Measurements from ENCODE around the gene SMOC2. TPM values are rescaled to one million over a fixed set of nuclear protein-coding genes. Genes with fewer than 3 reads are reported as not detected.

SMOC2 gene
- total RNA-seq, 4 donors from 2014 or later, result 30.5 to 52.4 (median 37.9) TPM

DNA sequence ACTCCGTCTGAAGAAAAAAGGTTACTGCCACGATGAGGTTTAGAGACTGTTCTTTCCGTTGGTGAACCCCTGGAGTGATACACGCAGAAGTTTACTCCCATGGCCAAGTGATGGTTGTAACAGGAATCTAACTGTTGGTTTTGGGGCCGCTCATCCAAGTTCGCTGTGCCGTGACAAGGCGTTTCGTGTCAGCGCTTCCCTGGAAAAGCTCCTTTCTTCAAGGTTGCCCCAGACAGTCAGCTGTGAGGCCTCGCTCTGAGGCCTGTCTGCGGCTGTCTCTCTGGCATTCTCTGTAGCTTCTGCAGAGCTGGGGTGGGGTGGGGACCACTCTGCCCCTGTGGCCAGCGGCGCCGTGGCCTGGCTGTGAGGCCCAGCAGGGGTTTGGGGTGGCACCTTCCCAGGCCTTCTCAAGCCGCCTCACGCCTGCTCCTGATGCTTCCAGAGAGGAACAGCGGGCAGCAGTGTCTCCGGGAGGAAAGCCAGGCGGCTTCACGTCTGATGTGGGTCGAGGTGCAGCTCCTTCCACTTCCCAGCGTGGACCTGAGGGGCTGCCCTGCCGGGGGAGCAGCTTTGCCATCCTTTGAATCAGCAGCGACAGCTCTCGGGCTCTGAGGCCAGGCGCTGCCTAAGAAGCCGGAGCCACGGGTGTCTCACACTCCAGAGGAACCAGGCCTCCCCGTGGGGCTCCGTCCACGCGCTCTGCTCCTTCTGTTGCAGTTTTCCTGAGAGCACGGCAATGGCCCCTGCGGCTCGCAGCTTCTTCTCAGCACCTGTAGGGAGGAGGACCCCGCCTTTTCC lies 76.2 kb downstream of the SMOC2 start:
- TF ChIP-seq, protein P1, sequence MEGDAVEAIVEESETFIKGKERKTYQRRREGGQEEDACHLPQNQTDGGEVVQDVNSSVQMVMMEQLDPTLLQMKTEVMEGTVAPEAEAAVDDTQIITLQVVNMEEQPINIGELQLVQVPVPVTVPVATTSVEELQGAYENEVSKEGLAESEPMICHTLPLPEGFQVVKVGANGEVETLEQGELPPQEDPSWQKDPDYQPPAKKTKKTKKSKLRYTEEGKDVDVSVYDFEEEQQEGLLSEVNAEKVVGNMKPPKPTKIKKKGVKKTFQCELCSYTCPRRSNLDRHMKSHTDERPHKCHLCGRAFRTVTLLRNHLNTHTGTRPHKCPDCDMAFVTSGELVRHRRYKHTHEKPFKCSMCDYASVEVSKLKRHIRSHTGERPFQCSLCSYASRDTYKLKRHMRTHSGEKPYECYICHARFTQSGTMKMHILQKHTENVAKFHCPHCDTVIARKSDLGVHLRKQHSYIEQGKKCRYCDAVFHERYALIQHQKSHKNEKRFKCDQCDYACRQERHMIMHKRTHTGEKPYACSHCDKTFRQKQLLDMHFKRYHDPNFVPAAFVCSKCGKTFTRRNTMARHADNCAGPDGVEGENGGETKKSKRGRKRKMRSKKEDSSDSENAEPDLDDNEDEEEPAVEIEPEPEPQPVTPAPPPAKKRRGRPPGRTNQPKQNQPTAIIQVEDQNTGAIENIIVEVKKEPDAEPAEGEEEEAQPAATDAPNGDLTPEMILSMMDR (IDR thresholded peaks at IDR 0.05; ENCODE audit: low read depth), result no peak

DNA sequence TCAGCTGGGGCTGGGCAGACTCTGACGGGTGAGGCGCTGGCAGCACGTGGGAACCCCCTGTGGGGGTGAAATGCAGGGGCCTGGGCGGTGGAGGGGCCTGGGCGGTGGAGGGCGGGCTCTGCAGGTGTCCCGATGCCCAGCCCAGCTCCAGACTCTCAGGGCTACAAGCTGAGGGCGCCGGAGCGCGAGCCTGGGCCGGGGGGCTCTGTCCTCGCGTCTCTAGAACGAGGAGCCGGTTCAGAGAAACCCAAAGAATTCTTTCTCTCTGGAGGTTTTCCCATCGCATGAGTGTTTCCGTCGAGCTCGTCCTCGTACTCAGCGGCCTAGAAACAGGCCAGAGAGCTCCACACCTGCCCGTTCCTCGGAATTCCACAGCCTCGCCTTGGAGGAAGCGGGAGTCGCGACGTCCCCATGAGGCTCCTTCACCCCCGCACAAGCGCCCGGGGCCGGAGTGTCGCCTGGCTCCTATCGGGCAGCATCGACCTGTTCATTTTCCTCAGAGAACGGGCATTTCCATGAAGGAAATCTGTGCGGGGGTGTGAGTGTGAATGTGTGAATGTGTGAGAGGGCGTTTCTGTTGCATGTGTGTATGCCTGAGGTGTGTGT lies 76.9 kb downstream of the SMOC2 start:
- TF ChIP-seq, protein P1 (IDR thresholded peaks at IDR 0.05; ENCODE audit: low read depth), result no peak

DNA sequence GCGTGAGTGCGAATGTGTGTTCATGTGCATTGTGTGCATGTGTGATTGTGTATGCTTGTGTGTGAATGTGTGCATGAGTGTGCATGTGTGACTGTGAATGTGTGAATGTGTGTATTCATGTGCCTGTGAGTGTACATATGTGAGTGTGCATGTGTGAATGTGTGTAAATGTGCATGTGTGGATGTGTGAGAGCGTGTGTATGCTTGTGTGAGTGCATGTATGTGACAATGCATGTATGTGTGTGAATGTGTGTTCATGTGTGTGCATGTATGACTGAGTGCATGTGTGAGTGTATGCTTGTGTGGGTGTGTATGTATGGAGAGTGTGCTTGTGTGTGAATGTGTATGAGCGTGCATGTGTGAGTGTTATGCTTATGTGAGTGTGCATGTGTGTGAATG lies 77.4 kb downstream of the SMOC2 start:
- TF ChIP-seq, protein P1 (IDR thresholded peaks at IDR 0.05; ENCODE audit: low read depth), result no peak

DNA sequence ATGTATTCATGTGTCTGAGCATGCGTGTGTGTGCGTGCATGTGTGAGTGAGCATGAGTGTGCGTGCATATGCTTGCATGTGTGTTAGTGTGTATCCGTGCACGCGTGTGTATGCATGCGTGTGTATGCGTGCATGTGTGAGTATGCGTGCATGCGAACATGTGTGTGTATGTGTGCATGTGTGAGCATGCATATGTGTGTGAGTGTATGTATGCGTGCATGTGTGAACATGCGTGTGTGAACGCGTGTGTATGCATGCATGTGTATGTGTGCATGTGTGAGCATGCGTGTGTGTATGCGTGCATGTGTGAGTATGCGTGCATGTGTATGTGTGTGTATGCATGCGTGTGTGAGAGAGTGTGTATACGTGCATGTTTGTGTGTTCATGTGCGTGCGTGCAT lies 77.9 kb downstream of the SMOC2 start:
- TF ChIP-seq, protein P1 (IDR thresholded peaks at IDR 0.05; ENCODE audit: low read depth), result no peak

DNA sequence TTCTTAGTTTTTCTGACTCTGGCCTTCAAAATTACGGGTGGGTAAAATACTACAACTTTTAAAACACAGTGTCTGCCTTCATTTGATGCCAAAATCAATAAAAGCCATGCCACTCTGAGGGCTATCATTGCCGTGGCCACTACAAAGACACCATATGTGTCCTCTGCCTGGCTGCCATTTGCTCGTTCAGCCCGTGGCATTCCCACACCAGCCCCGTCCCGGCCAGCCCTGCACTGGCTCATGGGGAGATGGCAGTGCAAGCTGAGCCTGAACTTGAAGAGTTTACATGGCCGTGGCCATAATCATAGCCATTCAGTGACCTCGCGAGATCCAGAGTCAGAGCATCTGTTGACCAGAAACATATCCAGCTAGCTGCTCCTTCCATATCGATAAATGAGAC lies 79.2 kb downstream of the SMOC2 start:
- TF ChIP-seq, protein P1 (IDR thresholded peaks at IDR 0.05; ENCODE audit: low read depth), result no peak

DNA sequence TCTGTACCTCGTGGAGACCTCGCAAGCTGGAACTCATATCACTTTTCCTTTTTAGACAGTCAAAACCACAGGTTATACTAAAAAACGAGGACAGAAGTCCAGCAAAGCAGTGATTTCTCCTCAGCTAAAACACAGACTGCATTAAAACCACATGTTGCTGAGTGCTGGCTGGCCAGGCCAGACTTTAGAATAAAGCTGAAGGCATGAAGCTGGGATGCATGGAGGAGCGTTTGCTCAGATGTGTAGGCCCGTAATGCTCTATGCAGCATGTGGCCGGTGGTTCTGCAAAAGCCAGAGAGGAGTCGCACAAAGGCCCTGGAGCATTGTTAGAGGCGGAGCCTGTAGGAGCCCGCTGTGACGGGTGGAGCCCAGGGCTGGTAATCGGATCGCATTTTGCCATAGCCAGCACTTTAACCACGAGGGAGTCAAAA lies 83.6 kb downstream of the SMOC2 start:
- TF ChIP-seq, protein P1 (IDR thresholded peaks at IDR 0.05; ENCODE audit: low read depth), result no peak

DNA sequence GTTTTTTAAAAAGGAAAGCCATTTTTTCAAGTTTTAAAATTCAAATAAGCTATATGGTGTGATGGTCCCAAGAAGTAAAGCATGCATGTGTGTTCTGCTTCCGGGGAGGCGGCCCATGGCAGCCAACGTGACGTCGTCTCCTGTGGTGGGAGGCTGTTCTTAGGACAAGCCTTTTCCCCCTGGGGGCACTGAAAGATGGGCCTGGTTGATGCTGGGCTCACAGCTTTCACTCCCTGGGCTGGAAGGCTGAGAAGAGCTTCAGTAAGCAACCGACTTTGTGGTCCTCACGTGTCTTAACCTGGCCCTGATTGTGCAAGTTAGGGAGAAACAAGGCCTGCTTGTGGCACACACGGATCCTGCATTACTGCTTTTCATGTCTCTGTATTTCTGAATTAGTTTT lies 84.1 kb downstream of the SMOC2 start:
- TF ChIP-seq, protein P1 (IDR thresholded peaks at IDR 0.05; ENCODE audit: low read depth), result no peak
